ENCODE measurements around the gene KDM5C. TPM values are rescaled to one million over a fixed set of nuclear protein-coding genes. Genes with fewer than 3 reads are reported as not detected.

Gene KDM5C
- total and polyA plus RNA-seq, 2 of the 8 experiments (the other 6 are each of a cell fraction or from before 2014, with no cell fraction given) = 42.4 to 82.2 TPM

GRCh38 chrX:53242310-53242709, 17.3 kb upstream of the KDM5C start:
- H3K56ac ChIP-seq (replicated peaks; ENCODE audit: insufficient read length, low read depth, low read length) = no peak overlapping the region
- no peak overlapping the region for H2BK5ac ChIP-seq (ENCODE audit: low read depth, low read length)
- no peaks in the 10 kb centered on the region for H3K4me1 ChIP-seq (replicated peaks in 1 of 4; ENCODE audit: control insufficient read depth in 3 of 4, insufficient read depth in 4 of 4, low read length in 3 of 4)
- no peak for FAIRE-seq
- H2BK12ac ChIP-seq (ENCODE audit: low read depth, low read length) = no peak overlapping the region
- H3K9ac ChIP-seq (replicated peaks in 1 of 4; ENCODE audit: extremely low read depth in 1 of 4, low read depth in 3 of 4, low read length in 3 of 4) = no peak overlapping the region
- DNase-seq (ENCODE audit: low read depth in 1 of 2, low spot score in 2 of 2) = no peak
- 100% methylated on average over 4 of the region's 4 CpGs; no CpG with 5 or more reads in 1 of the 2 experiments for WGBS, 2 experiments (ENCODE audit: extremely low coverage in 1 of 2, insufficient coverage in 1 of 2, insufficient read length in 1 of 2, insufficient replicate concordance in 2 of 2, low coverage in 1 of 2, low lambda C conversion rate in 2 of 2, missing lambda C conversion rate in 1 of 2)
- no peaks in the 10 kb centered on the region for H4K20me1 ChIP-seq (replicated peaks in 1 of 2; ENCODE audit: control insufficient read depth in 1 of 2, insufficient read depth in 2 of 2, low read length in 2 of 2)
- no peak overlapping the region for H2AK5ac ChIP-seq (ENCODE audit: low read depth, low read length)
- ChIA-PET POLR2A (ENCODE audit: partially characterized antibody) (interaction anchor here (1.5 kb wide), 1 partner anchor 10 kb away, joined by 3 read pairs; no protein-coding TSS in a partner anchor), CTCF (ENCODE audit: partially characterized antibody) (interaction anchor here (0.7 kb wide), 1 partner anchor 1824 kb away, joined by 3 read pairs; no protein-coding TSS in a partner anchor)
- no peak overlapping the region for H2BK15ac ChIP-seq (ENCODE audit: low read length)
- no peak overlapping the region for H2AFZ ChIP-seq (ENCODE audit: low read length)
- no peak overlapping the region for H3K4me2 ChIP-seq (ENCODE audit: insufficient read depth in 1 of 2, low read depth in 2 of 2, low read length in 2 of 2)
- no peak overlapping the region for H3K4ac ChIP-seq (replicated peaks; ENCODE audit: insufficient read length, low read depth, low read length)
- H3K9me3 ChIP-seq (ENCODE audit: insufficient read depth in 2 of 2, low read depth in 1 of 2, low read length in 1 of 2) = no peaks in the 10 kb centered on the region
- no peaks in the 10 kb centered on the region; the same call in 1 of the 2 replicates for H3K23me2 ChIP-seq (ENCODE audit: low read depth, low read length)
- H2BK20ac ChIP-seq (ENCODE audit: low read length) = no peak overlapping the region
- no peak overlapping the region for H3K14ac ChIP-seq (ENCODE audit: insufficient read length)
- H3K18ac ChIP-seq (ENCODE audit: extremely low read depth, low read length) = no peak overlapping the region
- H3K27me3 ChIP-seq (replicated peaks in 1 of 4; ENCODE audit: control insufficient read depth in 3 of 4, extremely low read depth in 1 of 4, insufficient read depth in 3 of 4, low read length in 3 of 4) = no peaks in the 10 kb centered on the region
- no peaks in the 10 kb centered on the region for H3K79me2 ChIP-seq (ENCODE audit: control insufficient read depth in 1 of 2, insufficient read depth in 2 of 2, low read length in 2 of 2)
- no peak overlapping the region for H3K27ac ChIP-seq (ENCODE audit: low read depth, low read length)
- no peaks in the 10 kb centered on the region for H3K79me1 ChIP-seq (ENCODE audit: low read depth, low read length)
- H3K4me3 ChIP-seq (ENCODE audit: extremely low read depth in 1 of 4, insufficient read depth in 2 of 4, low read depth in 3 of 4, low read length in 4 of 4) = no peak overlapping the region
- H4K91ac ChIP-seq (replicated peaks; ENCODE audit: insufficient read length, low read length) = no peak overlapping the region
- no peak overlapping the region for H2BK120ac ChIP-seq (replicated peaks; ENCODE audit: low read depth, low read length)
- no peaks in the 10 kb centered on the region; a peak in 1 of 8 replicates for H3K36me3 ChIP-seq (ENCODE audit: control insufficient read depth in 2 of 4, insufficient read depth in 4 of 4, low read length in 3 of 4)
- no peak overlapping the region for H3K23ac ChIP-seq (ENCODE audit: insufficient read length)
- H4K5ac ChIP-seq (ENCODE audit: insufficient read length, low read depth, low read length) = no peak overlapping the region
- H4K8ac ChIP-seq (ENCODE audit: extremely low read depth, insufficient read depth, low read length) = no peak overlapping the region
- TF ChIP-seq E2F6 (IDR thresholded peaks at IDR 0.05) = no peak
- TF ChIP-seq MAX (IDR thresholded peaks at IDR 0.05) = no peak
- no peak for TF ChIP-seq NANOG (IDR thresholded peaks at IDR 0.05; ENCODE audit: insufficient read depth, low read depth, low read length, poor library complexity, severe bottlenecking)
- TF ChIP-seq CTBP2 (IDR thresholded peaks at IDR 0.05; ENCODE audit: borderline replicate concordance, insufficient read depth, insufficient read length, low read length) = no peak
- no peak for TF ChIP-seq MAFK (IDR thresholded peaks at IDR 0.05; ENCODE audit: low read depth, low read length)
- TF ChIP-seq ASH2L (IDR thresholded peaks at IDR 0.05; ENCODE audit: low read length) = no peak
- no peak for TF ChIP-seq FOSL1 (IDR thresholded peaks at IDR 0.05; ENCODE audit: insufficient read depth, low read depth, low read length)
- TF ChIP-seq SIX5 (IDR thresholded peaks at IDR 0.05; ENCODE audit: low read depth, low read length) = no peak
- no peak for TF ChIP-seq BRCA1 (IDR thresholded peaks at IDR 0.05; ENCODE audit: low read depth, low read length)
- no peak for TF ChIP-seq PHF8 (conservative IDR thresholded peaks at IDR 0.05; ENCODE audit: low read depth, low read length)
- no peak for TF ChIP-seq SP1 (IDR thresholded peaks at IDR 0.05; ENCODE audit: low read depth, low read length)
- TF ChIP-seq SIN3A (conservative IDR thresholded peaks at IDR 0.05 in 1 of 2, IDR thresholded peaks at IDR 0.05 in 1 of 2; ENCODE audit: low read depth in 1 of 2, low read length in 2 of 2) = no peak
- TF ChIP-seq TAF7 (optimal IDR thresholded peaks at IDR 0.05; ENCODE audit: borderline replicate concordance, low read depth, low read length) = no peak

All from H1 (cell line).